HG03103 (cell line): ENCODE results near the gene SEZ6.

Experiments
- ATAC-seq: cut with Tn5 transposase; IDR thresholded peaks from one replicate; pipeline ENCODE4 v1.9.1; 2021; ENCODE audit warnings: low read depth; ENCODE audit not compliant: unreplicated experiment

SEZ6 gene

GRCh38 chr17:29038085-29038795 lies 32.4 kb upstream of the SEZ6 start:
- no peak for ATAC-seq

GRCh38 chr17:29037739-29038084 lies 31.9 kb upstream of the SEZ6 start:
- ATAC-seq, result no peak

GRCh38 chr17:29036584-29036983 lies 30.8 kb upstream of the SEZ6 start:
- no peak for ATAC-seq

GRCh38 chr17:29034510-29034909 lies 28.7 kb upstream of the SEZ6 start:
- no peak for ATAC-seq

- no peak for ATAC-seq
Observed at GRCh38 chr17:29032857-29033197, 27.0 kb upstream of the SEZ6 start.

GRCh38 chr17:29032013-29032856 lies 26.4 kb upstream of the SEZ6 start:
- ATAC-seq, result no peak

GRCh38 chr17:29031488-29031887 lies 25.7 kb upstream of the SEZ6 start:
- ATAC-seq, result no peak

- ATAC-seq, result no peak
Observed at GRCh38 chr17:29024316-29024952, 18.6 kb upstream of the SEZ6 start.

GRCh38 chr17:29022074-29022473 lies 16.2 kb upstream of the SEZ6 start:
- no peak for ATAC-seq

GRCh38 chr17:29021226-29021625 lies 15.4 kb upstream of the SEZ6 start:
- ATAC-seq, result no peak

GRCh38 chr17:29020576-29020975 lies 14.7 kb upstream of the SEZ6 start:
- ATAC-seq, result no peak

GRCh38 chr17:29019475-29020181 lies 13.8 kb upstream of the SEZ6 start:
- no peak for ATAC-seq

GRCh38 chr17:29018788-29019474 lies 13.1 kb upstream of the SEZ6 start:
- no peak for ATAC-seq

- no peak for ATAC-seq
Observed at GRCh38 chr17:29016345-29017210, 10.7 kb upstream of the SEZ6 start.

- ATAC-seq, result no peak
Observed at GRCh38 chr17:29014716-29015115, 8.9 kb upstream of the SEZ6 start.

GRCh38 chr17:29012535-29012934 lies 6.7 kb upstream of the SEZ6 start:
- no peak for ATAC-seq

- ATAC-seq, result no peak
Observed at GRCh38 chr17:29010586-29010985, 4.8 kb upstream of the SEZ6 start.

- ATAC-seq, result no peak
Observed at GRCh38 chr17:29010129-29010528, 4.3 kb upstream of the SEZ6 start.

GRCh38 chr17:29008591-29008990 lies 2.8 kb upstream of the SEZ6 start:
- ATAC-seq, result no peak
